Heart left ventricle (tissue), 13 donors: ENCODE measurements around the gene TEP1.

Experiments
- POLR2A ChIP-seq, 2 donors: fragments of 450-650 bp; IDR thresholded peaks; one replicate each; pipeline ENCODE4 v1.6.1; 2017; ENCODE audit warnings: antibody characterized with exemption in 2 of 2, mild to moderate bottlenecking in 2 of 2, moderate library complexity in 2 of 2
- TF ChIP-seq, protein P1 (sequence below), 12 donors: fragments of 200-600 bp; sonication (generic) in 4 of 12; IDR thresholded peaks; one replicate each; pipeline versions ENCODE4 v1.5.0 to v1.8.0; 2018 to 2022; ENCODE audit warnings: antibody characterized with exemption in 12 of 12, mild to moderate bottlenecking in 5 of 12
- donor health status: ischemic (EF 13 %, LVEDD 7.1; RV severe dilation, severe dysfunction).
- donor health status: DM: no; HTN: yes; CAD: no.
- donor health status: DM: no; HTN: no; CAD: no.
- donor health status: ischemic (EF 25% LVEDD 6.9; RV normal size, moderate dysfunction).
- donor health status: ischemic (EF 25% LVEDD 5.7; RV mildly dilated, moderate dysfunction).
- donor health status: ischemic (EF 35%, LVEDD 5.7; RV mildly dilated, moderate dysfunction).
- donor health status: nonischemic (EF 11% LVEDD 7.7; RV severe dilation, severe dysfunction).
- donor health status: DM: yes; HTN: yes; CAD: no.
- donor health status: PGD.
- donor health status: ischemic (EF 29% LVEDD 5.4; RV normal size, mild dysfunction).
- donor health status: nonischemic (EF 23%, LVEDD 6.1; RV moderate dilation, normal function).

DNA sequence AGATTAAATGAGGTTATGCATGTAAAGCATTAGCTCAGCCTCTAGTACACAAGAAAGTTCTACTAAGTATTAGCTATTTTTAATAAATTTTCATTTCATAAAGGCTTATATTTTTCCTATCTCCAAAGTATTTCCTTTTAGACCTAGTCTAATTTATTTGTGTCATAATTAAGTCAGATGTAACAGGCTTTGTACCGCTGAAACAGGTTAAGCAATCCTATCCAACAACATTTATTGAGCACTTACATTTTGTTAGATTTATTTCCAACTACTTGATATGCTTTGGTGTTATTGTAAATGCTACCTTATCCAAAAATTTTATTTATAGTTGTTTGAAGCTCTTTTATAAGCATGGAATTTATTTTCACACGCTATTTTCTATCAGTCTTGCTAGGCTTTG is 71.7 kb downstream of the TEP1 start:
- no peak for TF ChIP-seq POLR2A (IDR thresholded peaks at IDR 0.05)
- TF ChIP-seq, protein P1, sequence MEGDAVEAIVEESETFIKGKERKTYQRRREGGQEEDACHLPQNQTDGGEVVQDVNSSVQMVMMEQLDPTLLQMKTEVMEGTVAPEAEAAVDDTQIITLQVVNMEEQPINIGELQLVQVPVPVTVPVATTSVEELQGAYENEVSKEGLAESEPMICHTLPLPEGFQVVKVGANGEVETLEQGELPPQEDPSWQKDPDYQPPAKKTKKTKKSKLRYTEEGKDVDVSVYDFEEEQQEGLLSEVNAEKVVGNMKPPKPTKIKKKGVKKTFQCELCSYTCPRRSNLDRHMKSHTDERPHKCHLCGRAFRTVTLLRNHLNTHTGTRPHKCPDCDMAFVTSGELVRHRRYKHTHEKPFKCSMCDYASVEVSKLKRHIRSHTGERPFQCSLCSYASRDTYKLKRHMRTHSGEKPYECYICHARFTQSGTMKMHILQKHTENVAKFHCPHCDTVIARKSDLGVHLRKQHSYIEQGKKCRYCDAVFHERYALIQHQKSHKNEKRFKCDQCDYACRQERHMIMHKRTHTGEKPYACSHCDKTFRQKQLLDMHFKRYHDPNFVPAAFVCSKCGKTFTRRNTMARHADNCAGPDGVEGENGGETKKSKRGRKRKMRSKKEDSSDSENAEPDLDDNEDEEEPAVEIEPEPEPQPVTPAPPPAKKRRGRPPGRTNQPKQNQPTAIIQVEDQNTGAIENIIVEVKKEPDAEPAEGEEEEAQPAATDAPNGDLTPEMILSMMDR (IDR thresholded peaks at IDR 0.05), result no peak
